IPS-20b (cell line): ENCODE measurements around the gene TSHZ3.

Experiments
- H3K27ac ChIP-seq: one replicate; pipeline ENCODE4 v1.5.1; 2013; ENCODE audit warnings: low read length
- H3K27me3 ChIP-seq: 2 replicates; pipeline ENCODE4 v1.6.1; 2013; ENCODE audit warnings: mild to moderate bottlenecking, low read length, inconsistent platforms; ENCODE audit not compliant: insufficient read depth
- H3K36me3 ChIP-seq: 2 replicates; pipeline ENCODE4 v1.6.1; 2013; ENCODE audit warnings: low read depth, mild to moderate bottlenecking, inconsistent platforms, low read length, moderate library complexity; ENCODE audit not compliant: insufficient read depth
- H3K4me1 ChIP-seq: 2 replicates; pipeline ENCODE4 v1.6.1; 2013; ENCODE audit warnings: mild to moderate bottlenecking, control low read depth, inconsistent platforms, low read length, moderate library complexity; ENCODE audit not compliant: insufficient read depth
- H3K4me3 ChIP-seq: 2 replicates; pipeline ENCODE4 v1.5.1; 2013; ENCODE audit warnings: mild to moderate bottlenecking, low read length, inconsistent platforms
- H3K9ac ChIP-seq: 2 replicates; pipeline ENCODE4 v1.6.1; 2013; ENCODE audit warnings: low read depth, mild to moderate bottlenecking, inconsistent platforms, low read length, moderate library complexity
- H3K9me3 ChIP-seq: 2 replicates; pipeline ENCODE4 v1.6.1; 2013; ENCODE audit warnings: mild to moderate bottlenecking, low read depth, low read length, inconsistent platforms; ENCODE audit not compliant: insufficient read depth

TSHZ3 gene

DNA sequence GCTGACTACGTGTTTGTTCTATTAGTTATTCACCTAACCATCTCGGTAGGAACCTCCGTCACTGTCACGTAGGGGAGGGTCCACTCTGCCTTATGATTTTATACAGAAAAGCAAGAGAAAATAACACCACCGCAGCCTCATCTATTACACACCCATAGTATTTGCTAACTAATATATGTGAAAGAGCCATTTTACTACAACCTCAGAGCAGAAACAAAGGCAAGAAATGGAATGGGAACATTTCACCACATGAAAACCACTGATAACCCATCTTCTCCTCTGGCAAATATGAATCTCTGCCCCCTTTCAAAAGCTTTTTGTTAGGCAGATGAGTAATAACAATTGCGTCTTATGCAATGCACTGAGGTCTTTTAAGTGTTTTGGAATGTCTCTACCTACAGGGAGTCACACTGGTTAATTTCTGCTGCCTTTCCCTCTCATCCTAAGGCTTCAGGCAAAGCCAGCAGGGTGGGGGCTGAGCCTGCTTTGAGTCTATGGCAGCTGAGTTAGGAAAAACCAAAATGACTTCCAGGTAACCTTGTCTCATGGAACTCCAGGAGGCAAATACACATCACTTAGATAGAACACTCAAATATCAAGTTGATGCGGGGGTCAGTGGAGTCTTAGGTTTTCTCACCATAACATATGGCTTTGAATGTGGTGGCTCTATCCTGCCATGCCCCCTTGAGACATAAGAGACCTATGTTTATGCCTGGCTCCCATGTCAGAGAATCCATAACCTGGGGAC lies 15.0 kb downstream of the TSHZ3 start:
- H3K4me1 ChIP-seq = peaks cover 21% of the 10 kb centered on the region; the same call in 1 of the 2 replicates
- H3K27ac ChIP-seq = no peak overlapping the region
- no peak overlapping the region for H3K4me3 ChIP-seq
- no peaks in the 10 kb centered on the region for H3K27me3 ChIP-seq
- no peaks in the 10 kb centered on the region for H3K9me3 ChIP-seq
- H3K9ac ChIP-seq = no peak overlapping the region
- no peaks in the 10 kb centered on the region for H3K36me3 ChIP-seq

DNA sequence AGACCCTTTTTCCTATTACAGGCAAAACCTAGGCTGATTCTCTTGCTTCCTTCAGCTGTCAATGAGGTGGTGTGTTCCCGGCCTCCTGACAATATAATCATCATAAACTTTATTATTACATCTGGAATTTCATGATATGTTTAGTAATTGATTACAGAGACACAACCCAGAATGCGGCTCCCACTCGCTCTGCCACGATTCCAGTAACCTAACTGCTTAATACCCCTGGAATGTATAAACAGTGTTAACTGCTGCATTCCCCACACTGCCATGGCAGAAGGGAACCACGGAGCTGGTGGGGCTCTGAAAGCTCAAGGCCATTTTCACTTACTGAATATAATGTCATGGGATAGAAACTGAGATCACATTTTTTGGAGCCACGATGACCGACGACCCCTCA lies 17.1 kb downstream of the TSHZ3 start:
- no peak overlapping the region for H3K27ac ChIP-seq
- H3K4me3 ChIP-seq = no peak overlapping the region
- H3K9ac ChIP-seq = no peak overlapping the region
- H3K36me3 ChIP-seq = no peaks in the 10 kb centered on the region
- peaks cover 13% of the 10 kb centered on the region; the same call in 1 of the 2 replicates for H3K4me1 ChIP-seq
- no peaks in the 10 kb centered on the region for H3K9me3 ChIP-seq
- no peaks in the 10 kb centered on the region for H3K27me3 ChIP-seq

DNA sequence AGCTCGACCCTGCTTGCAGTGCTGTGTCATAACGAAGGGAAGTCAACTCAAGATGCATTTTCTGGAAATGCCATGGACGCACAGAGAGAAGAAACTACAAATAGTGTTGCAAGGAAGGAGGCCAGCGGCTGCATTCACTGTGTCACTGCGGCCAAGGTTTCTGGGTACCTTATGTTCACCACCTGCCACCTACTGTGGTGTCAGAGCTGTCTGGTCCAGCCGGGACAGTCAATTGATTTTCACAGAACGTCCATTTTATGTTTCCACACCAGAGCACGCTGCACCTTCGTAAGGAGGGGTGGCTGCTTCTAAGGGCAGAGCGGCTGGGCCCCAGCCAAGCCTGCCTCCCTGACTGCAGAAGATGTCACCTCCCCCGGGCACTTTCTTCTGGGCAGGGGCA lies 17.7 kb downstream of the TSHZ3 start:
- no peak overlapping the region for H3K9ac ChIP-seq
- H3K27me3 ChIP-seq = no peaks in the 10 kb centered on the region
- no peak overlapping the region for H3K27ac ChIP-seq

DNA sequence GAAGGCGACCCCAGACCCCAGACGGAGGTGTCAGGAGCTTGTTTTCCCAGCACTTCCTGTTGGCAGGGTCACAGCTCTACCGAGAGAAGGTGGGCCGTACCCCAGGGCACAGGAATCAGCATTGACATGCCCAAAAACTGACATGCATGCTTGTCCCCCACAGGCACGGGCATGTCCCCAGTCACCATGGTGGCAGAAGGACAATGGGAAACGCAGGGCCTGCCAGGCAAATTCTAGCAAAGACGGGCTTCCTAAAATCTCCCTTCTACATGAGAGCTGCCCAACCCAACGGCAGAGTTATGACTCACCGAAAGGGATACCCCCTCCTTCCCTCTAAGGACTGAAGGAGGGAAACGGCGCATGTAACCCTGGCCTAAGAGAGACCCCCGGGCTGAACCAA lies 18.5 kb downstream of the TSHZ3 start:
- Histone ChIP-seq H3K9me3 (no peaks in the 10 kb centered on the region), H3K4me3 (no peak overlapping the region), H3K27me3 (no peaks in the 10 kb centered on the region), H3K36me3 (no peaks in the 10 kb centered on the region), H3K27ac (no peak overlapping the region), H3K9ac (no peak overlapping the region), H3K4me1 (peaks cover 13% of the 10 kb centered on the region; the same call in 1 of the 2 replicates)

More for the DNA sequence above, 17.7 kb downstream of the TSHZ3 start:
- Histone ChIP-seq H3K9me3 (no peaks in the 10 kb centered on the region), H3K36me3 (no peaks in the 10 kb centered on the region), H3K4me3 (no peak overlapping the region), H3K4me1 (peaks cover 13% of the 10 kb centered on the region; the same call in 1 of the 2 replicates)

DNA sequence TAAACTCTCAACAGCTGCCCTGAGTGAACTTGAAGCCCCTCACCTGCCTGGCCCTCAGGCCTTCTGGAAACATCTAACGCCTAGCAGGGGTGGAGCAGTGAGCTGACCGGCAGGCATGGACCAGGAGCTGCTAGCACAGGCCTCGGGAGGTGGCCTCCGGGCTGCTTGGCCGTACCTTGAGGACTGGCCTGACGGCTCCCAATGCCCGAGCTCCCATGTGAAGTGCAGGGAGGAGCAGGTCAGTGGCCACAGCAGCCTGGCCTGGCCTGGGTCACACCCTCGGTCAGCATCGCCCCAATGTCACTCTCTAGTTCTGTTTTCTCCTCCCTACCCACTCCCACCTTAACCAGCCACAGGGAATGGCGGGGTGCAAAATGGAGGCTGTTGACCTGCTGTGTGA lies 19.0 kb downstream of the TSHZ3 start:
- no peaks in the 10 kb centered on the region for H3K36me3 ChIP-seq
- peaks cover 13% of the 10 kb centered on the region; the same call in 1 of the 2 replicates for H3K4me1 ChIP-seq
- H3K27me3 ChIP-seq = no peaks in the 10 kb centered on the region
- no peak overlapping the region for H3K4me3 ChIP-seq
- H3K9me3 ChIP-seq = no peaks in the 10 kb centered on the region
- H3K9ac ChIP-seq = no peak overlapping the region
- no peak overlapping the region for H3K27ac ChIP-seq

GRCh38 chr19:31329819-31330218 lies 19.4 kb downstream of the TSHZ3 start:
- no peaks in the 10 kb centered on the region for H3K36me3 ChIP-seq
- no peak overlapping the region for H3K4me3 ChIP-seq
- no peak overlapping the region for H3K9ac ChIP-seq
- no peak overlapping the region for H3K27ac ChIP-seq
- H3K9me3 ChIP-seq = no peaks in the 10 kb centered on the region
- H3K27me3 ChIP-seq = no peaks in the 10 kb centered on the region
- peaks cover 12% of the 10 kb centered on the region; the same call in 1 of the 2 replicates for H3K4me1 ChIP-seq

DNA sequence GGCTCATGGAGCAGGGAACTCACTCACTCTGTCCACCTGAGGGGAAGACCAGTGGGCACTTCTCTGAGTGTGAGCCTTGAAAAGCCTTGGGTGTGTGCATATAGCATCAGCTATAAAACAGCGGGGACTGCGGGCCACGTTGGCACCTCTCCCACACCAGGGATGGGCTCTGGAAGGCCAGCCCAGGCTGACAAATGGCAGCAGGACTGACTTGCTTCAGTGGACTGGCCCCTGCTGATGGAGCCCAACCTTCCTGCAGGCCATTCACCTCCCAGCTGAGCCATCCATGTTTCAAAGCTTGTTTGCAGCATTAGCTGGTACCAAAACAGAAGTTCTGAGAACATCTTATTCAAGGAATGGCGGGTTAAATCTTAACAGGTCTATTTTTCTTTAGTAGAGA lies 21.0 kb downstream of the TSHZ3 start:
- no peaks in the 10 kb centered on the region for H3K27me3 ChIP-seq
- H3K4me1 ChIP-seq = no peaks in the 10 kb centered on the region
- H3K27ac ChIP-seq = no peak overlapping the region
- no peaks in the 10 kb centered on the region for H3K36me3 ChIP-seq
- H3K9ac ChIP-seq = no peak overlapping the region
- no peak overlapping the region for H3K4me3 ChIP-seq
- no peaks in the 10 kb centered on the region for H3K9me3 ChIP-seq

DNA sequence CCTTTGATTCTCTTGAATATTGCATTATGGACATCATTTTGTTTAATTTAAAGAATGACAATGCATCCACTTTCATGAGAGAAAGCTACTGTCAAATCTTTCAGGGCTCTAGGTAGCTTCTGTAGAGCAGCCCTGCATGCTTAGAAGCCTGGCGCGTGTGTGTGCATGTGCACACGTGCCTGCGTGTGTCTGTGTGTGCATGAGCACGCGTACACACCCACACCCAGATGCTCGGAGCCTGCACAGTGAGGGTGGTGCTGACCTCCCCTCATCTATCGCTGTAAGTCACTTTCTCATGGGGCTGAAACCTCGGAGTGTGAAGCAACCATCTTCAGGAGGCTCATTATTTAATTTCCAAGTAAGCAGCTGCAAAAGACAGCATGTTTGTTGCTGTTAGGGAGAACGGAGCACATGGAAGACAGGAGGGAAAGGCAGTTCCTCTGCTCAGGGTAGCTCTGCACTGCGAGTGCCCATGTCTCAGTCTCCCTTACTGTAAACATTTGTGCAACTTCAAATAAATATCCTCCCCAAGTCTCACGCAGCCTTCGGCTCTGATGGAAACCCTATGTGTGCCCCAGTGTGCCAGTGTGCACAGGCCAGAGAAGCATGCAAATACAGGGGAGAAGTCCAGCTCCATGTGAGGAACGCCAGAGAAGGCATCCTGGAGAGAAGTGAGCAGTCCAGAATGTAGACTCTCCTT lies 22.8 kb downstream of the TSHZ3 start:
- no peaks in the 10 kb centered on the region for H3K36me3 ChIP-seq
- no peaks in the 10 kb centered on the region for H3K4me1 ChIP-seq

DNA sequence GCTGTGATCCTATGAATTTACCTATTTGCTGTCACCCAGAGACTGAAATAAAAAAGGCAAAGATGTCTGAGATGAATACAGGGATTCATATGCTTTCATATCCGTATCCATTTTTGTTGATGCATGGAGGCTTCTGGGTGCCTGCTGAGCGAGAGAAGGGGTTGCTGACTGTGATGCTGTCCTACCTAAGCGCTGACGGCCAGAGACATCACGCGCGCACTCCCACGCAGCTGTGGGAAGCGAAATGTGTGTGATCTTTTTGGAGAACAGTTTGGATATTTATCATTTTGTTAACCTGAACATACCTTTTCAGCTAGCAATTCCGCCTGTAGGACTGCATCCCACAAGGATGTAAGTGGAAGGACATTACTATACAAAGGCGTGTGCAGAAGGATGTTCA lies 23.9 kb downstream of the TSHZ3 start:
- Histone ChIP-seq H3K27me3 (no peaks in the 10 kb centered on the region), H3K4me1 (no peaks in the 10 kb centered on the region), H3K9ac (no peak overlapping the region), H3K4me3 (no peak overlapping the region), H3K9me3 (no peaks in the 10 kb centered on the region), H3K27ac (no peak overlapping the region), H3K36me3 (no peaks in the 10 kb centered on the region)

More for the DNA sequence above, 22.8 kb downstream of the TSHZ3 start:
- Histone ChIP-seq H3K9ac (no peak overlapping the region), H3K27me3 (no peaks in the 10 kb centered on the region), H3K27ac (no peak overlapping the region), H3K4me3 (no peak overlapping the region), H3K9me3 (no peaks in the 10 kb centered on the region)

DNA sequence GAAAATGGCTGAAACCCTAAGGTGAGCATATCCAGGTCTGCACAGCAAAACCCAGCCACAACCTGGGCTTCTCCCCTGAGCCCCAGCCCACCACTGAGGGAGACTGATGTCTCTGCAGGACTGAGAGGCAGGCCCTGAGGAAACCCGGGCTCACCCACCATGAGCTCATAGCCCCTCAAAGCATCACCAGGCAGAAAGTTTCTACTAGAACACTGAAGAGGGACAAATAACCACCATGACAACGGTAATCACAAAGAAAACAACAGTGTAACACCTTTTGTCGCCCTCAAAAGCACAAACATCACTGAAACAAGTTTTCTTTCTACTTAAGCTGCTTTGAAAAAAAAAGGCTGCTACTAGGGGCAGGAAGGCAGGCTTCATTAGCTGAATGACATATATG lies 29.8 kb downstream of the TSHZ3 start:
- Histone ChIP-seq H3K9ac (no peak overlapping the region), H3K4me1 (peaks cover 36% of the 10 kb centered on the region), H3K27ac (no peak overlapping the region), H3K4me3 (no peak overlapping the region), H3K9me3 (no peaks in the 10 kb centered on the region), H3K36me3 (no peaks in the 10 kb centered on the region), H3K27me3 (no peaks in the 10 kb centered on the region)

DNA sequence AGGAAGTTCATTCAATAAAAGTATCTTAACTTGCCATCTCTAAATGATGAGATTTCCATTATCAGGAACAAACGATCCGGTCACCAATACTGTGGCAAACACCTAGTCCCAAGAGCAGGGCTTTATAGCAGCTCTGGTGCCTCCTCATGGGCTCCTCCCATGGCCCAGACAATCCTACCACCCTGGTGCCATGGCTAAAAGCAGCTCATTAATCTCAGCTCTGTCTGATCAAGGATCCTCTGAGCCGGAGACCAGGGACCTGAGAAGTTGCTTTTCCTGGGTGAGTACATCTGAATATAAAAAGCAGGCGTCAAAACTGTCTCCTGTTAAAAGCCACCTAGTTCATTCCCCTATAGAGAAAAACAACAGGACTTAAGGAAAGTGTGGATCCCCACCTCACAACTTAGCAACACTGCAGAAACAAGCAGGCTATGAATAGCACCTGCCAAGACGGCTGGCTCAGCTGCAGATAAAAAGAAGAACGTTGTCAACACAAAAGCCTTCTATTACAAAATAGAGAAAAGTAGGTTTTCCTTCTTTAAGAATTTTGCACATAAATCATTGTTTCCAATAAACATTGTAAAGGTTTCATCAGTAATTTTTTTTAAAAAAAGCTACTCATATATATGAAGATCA lies 30.3 kb downstream of the TSHZ3 start:
- Histone ChIP-seq H3K36me3 (no peaks in the 10 kb centered on the region), H3K27me3 (no peaks in the 10 kb centered on the region), H3K4me3 (no peak overlapping the region), H3K27ac (no peak overlapping the region), H3K4me1 (peaks cover 36% of the 10 kb centered on the region), H3K9me3 (no peaks in the 10 kb centered on the region), H3K9ac (no peak overlapping the region)
